DMS79 treated with DMSO at 0.1 percent for 48 hours (cell line): ENCODE results near the gene NAP1L4.

Experiments used
- DNase-seq: peaks from one replicate; lab custom pipeline; 2025; lab: John Stamatoyannopoulos, UW

NAP1L4 gene

GRCh38 chr11:2904153-2905052 is 87.7 kb downstream of the NAP1L4 start:
- no peak for DNase-seq

DNA sequence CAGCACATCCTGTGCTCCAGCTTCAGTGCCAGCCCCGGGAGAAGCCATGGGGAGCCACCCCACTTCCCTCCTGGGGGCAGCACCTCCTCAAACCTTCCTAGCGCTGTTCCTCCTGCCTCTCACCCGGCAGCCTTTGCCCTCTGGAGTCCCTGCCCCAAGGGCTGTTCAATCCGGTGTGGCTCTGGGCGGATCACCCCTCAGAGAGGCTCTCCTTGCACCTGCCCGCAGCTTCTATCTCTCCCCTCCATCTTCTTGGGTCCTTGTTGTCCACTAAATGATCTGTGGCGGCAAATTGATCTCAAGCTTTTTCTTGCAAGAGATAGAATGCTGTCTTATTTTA is 88.5 kb downstream of the NAP1L4 start:
- no peak for DNase-seq

- no peak for DNase-seq
These were observed 89.1 kb downstream of the NAP1L4 start for GRCh38 chr11:2902784-2903671.

GRCh38 chr11:2901854-2902783 is 90.0 kb downstream of the NAP1L4 start:
- peak; percentile 58 for DNase-seq

- no peak for DNase-seq
These were observed 90.8 kb downstream of the NAP1L4 start for GRCh38 chr11:2901196-2901796.

- no peak for DNase-seq
These were observed 92.9 kb downstream of the NAP1L4 start for GRCh38 chr11:2899080-2899783.

DNA sequence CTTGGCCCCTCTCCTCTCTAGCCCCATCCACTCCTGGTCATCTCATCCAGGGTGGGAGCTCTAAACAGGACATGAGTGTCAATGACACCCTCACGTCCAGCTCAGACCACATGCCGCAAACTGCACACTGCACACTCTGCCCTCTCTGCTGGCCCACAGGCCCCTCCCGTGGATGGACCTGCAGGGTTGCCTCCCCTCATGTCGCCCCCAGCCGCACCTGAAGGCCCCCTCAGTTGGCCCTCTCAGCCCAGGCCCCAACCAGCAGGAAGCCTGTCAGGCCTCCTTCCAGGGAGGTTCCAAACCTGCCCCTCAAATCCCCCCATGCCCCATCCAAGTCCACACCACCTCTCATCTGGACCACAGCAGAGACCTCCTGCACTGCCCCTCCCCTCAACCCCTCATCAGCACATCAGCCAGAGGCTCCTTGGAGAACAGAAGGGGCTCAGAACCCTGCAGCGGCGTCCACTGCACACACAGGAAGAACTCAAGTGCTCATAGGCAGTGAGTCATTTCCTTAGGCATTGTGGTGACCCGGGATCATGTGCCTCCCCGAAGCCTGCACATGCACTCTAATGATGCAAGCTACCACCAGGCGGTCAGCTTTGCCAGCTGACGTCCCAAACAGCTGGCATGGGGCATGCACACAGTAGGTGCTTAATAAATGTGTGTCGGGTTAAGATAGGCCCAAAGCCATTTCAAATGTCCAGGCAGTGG is 93.6 kb downstream of the NAP1L4 start:
- DNase-seq, result no peak

GRCh38 chr11:2897048-2897447 is 95.1 kb downstream of the NAP1L4 start:
- DNase-seq, result no peak

DNA sequence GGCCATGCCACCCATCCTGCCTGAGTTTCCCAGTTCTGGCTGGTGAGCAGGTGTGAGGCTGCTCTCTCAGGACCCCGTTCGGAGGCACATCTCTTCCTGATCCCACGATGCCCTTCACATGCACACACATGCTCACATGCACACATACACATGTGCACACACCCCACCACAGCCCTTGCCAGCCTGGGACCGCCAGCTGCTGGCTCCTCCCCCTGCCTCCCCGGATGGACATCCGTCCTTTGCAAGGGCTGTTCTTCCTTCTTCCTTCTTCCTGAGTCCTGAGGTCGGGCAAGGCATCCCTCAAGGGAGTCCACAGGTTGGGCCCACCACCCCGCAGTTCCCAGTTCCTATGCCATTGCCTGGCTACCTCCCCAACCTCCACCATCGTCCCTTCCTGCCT is 96.1 kb downstream of the NAP1L4 start:
- DNase-seq, result no peak
